ENCODE results near the gene MACO1. TPM values are rescaled to one million over a fixed set of nuclear protein-coding genes. Genes with fewer than 3 reads are reported as not detected.

Gene MACO1
- total and polyA plus RNA-seq, 10 of the 15 experiments (the other 5 are each of a cell fraction or from before 2014, with no cell fraction given): 3.2 to 19.8 (median 10.3) TPM

DNA sequence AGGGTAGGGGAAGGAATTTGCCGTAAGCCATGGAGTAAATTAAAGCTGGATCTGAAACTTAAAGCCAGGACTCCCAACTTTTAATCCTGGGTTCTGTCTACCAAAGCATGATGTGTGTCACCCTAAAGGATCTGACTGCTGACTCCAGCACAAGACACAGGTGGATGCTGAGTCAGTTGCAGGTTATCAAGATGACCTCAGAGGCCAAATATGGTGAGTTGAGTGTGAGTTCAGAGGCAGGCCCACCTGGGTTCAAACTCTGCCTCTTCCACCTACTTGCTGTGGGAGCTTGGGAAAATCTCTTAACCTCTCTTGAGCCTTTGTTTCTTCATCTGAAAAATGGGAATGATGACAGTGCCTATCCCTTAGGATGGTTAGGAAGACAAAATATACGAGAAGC lies 96.1 kb downstream of the MACO1 start (continued):
- TF ChIP-seq ZNF592 (IDR thresholded peaks at IDR 0.05) (no peak), ZNF207 (IDR thresholded peaks at IDR 0.05; ENCODE audit: borderline replicate concordance) (no peak), RAD51 (IDR thresholded peaks at IDR 0.05) (no peak)

DNA sequence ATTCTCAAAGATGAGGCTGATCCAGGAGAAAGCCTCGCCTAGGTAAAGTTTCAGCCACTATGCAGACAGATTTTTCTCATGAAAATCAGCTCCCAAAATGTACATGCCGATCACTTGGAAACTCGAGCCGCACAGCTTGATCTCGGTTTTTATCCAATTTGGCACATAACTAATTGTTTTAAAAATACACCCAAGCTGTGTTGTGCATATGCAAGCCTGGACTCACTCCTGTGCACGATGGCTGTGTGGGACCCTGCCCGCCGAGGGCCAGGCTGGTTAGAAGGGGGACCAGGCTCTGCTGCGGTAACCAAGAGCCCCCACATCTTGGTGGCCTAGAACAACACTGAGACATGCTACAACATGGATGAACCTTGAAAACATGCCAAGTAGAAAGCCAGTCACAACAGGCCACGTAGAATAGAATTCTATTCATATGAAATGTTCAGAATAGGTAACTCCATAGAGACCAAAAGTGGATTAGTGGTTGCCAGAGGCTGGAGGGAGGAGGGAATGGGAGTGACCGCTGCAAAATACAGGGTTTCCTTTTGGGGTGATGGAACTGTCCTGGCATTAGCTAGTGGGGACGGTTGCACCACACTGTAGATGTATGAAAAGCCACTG lies 96.6 kb downstream of the MACO1 start:
- Histone ChIP-seq H3K36me3 (ENCODE audit: control insufficient read depth in 2 of 2, insufficient read depth in 2 of 2, low read length in 1 of 2) (no peaks in the 10 kb centered on the region), H3K9me3 (replicated peaks; ENCODE audit: control insufficient read depth, insufficient read depth, low read length) (no peaks in the 10 kb centered on the region), H2AFZ (ENCODE audit: control insufficient read depth, low read depth, low read length) (no peak overlapping the region), H3K4me2 (ENCODE audit: control insufficient read depth, insufficient read depth) (no peak overlapping the region), H3K27me3 (replicated peaks in 1 of 2; ENCODE audit: control insufficient read depth in 2 of 2, insufficient read depth in 2 of 2, low read length in 1 of 2) (no peaks in the 10 kb centered on the region; a peak in 1 of 4 replicates), H3K79me2 (ENCODE audit: control insufficient read depth, insufficient read depth, low read length) (no peaks in the 10 kb centered on the region), H3K9ac (ENCODE audit: control insufficient read depth, insufficient read depth, low read length) (no peak overlapping the region), H3K4me3 (no peak overlapping the region), H4K20me1 (ENCODE audit: control insufficient read depth, insufficient read depth) (no peaks in the 10 kb centered on the region), H3K4me1 (ENCODE audit: control insufficient read depth, insufficient read depth, low read length) (no peaks in the 10 kb centered on the region), H3K27ac (ENCODE audit: control insufficient read depth, insufficient read depth) (no peak overlapping the region)
- in situ Hi-C loops (cut with MboI) (no loop called here), intact Hi-C loops (cut with micrococcal nuclease; ENCODE audit: unreplicated experiment) (loop anchor here (10.0 kb wide), 1 partner anchor 243 kb away; no protein-coding TSS in a partner anchor)
- SMC1A ChIA-PET (ENCODE audit: uncharacterized antibody, unreplicated experiment): interaction anchor here (1.4 kb wide), 2 partner anchors 14 to 17 kb away, joined by 3 to 4 read pairs; no protein-coding TSS in a partner anchor
- no peak for ATAC-seq
- POLR2A ChIA-PET: no interaction called here
- RAD21 ChIA-PET (ENCODE audit: unreplicated experiment): interaction anchor here (1.0 to 1.2 kb wide), 3 partner anchors 11 to 276 kb away, joined by 3 read pairs; no protein-coding TSS in a partner anchor
- BruUV-seq (replicated peaks): no TSS peak
- CTCF ChIA-PET: no interaction called here
- 42% methylated on average over 12 of the region's 12 CpGs for WGBS (ENCODE audit: insufficient coverage, insufficient replicate concordance, low lambda C conversion rate, missing lambda C conversion rate)
- DNase-seq (ENCODE audit: low read depth, low spot score): no peak
- no peak for FAIRE-seq
- TF ChIP-seq, protein P1, sequence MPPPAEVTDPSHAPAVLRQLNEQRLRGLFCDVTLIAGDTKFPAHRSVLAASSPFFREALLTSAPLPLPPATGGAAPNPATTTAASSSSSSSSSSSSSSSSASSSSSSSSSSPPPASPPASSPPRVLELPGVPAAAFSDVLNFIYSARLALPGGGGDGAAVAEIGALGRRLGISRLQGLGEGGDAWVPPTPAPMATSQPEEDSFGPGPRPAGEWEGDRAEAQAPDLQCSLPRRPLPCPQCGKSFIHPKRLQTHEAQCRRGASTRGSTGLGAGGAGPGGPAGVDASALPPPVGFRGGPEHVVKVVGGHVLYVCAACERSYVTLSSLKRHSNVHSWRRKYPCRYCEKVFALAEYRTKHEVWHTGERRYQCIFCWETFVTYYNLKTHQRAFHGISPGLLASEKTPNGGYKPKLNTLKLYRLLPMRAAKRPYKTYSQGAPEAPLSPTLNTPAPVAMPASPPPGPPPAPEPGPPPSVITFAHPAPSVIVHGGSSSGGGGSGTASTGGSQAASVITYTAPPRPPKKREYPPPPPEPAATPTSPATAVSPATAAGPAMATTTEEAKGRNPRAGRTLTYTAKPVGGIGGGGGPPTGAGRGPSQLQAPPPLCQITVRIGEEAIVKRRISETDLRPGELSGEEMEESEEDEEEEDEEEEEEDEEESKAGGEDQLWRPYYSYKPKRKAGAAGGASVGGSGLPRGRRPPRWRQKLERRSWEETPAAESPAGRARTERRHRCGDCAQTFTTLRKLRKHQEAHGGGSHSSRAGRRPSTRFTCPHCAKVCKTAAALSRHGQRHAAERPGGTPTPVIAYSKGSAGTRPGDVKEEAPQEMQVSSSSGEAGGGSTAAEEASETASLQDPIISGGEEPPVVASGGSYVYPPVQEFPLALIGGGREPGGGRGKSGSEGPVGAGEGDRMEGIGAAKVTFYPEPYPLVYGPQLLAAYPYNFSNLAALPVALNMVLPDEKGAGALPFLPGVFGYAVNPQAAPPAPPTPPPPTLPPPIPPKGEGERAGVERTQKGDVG (CRISPR knock-in tag; IDR thresholded peaks at IDR 0.05): no peak
- TF ChIP-seq MYC (IDR thresholded peaks at IDR 0.05; ENCODE audit: insufficient read depth, insufficient read length, insufficient replicate concordance, low read length, severe bottlenecking) (no peak), NR2C2 (IDR thresholded peaks at IDR 0.05; ENCODE audit: borderline replicate concordance, control insufficient read depth, insufficient read length, low read depth) (no peak), ASH2L (IDR thresholded peaks at IDR 0.05; ENCODE audit: borderline replicate concordance, low read depth) (no peak), BCL11A (IDR thresholded peaks at IDR 0.05; ENCODE audit: low read depth, low read length) (no peak)
- TF ChIP-seq, protein P2, sequence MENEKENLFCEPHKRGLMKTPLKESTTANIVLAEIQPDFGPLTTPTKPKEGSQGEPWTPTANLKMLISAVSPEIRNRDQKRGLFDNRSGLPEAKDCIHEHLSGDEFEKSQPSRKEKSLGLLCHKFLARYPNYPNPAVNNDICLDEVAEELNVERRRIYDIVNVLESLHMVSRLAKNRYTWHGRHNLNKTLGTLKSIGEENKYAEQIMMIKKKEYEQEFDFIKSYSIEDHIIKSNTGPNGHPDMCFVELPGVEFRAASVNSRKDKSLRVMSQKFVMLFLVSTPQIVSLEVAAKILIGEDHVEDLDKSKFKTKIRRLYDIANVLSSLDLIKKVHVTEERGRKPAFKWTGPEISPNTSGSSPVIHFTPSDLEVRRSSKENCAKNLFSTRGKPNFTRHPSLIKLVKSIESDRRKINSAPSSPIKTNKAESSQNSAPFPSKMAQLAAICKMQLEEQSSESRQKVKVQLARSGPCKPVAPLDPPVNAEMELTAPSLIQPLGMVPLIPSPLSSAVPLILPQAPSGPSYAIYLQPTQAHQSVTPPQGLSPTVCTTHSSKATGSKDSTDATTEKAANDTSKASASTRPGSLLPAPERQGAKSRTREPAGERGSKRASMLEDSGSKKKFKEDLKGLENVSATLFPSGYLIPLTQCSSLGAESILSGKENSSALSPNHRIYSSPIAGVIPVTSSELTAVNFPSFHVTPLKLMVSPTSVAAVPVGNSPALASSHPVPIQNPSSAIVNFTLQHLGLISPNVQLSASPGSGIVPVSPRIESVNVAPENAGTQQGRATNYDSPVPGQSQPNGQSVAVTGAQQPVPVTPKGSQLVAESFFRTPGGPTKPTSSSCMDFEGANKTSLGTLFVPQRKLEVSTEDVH (IDR thresholded peaks at IDR 0.05; ENCODE audit: low read depth, partially characterized antibody): no peak
